CD8-positive, alpha-beta memory T cell (primary cell): ENCODE results near the gene RAE1. TPM values are rescaled to one million over a fixed set of nuclear protein-coding genes. Genes with fewer than 3 reads are reported as not detected.

Experiments
- CTCF ChIA-PET: fragments of 350-600 bp; sonication (Branson Sonifier 250); formaldehyde crosslinking; loops from one replicate; lab custom pipeline; 2021; ENCODE audit warnings: antibody characterized with exemption; lab: Charles Lee
- POLR2A ChIA-PET: fragments of 350-600 bp; sonication (Branson Sonifier 250); formaldehyde crosslinking; loops from one replicate; lab custom pipeline; 2021; ENCODE audit warnings: antibody characterized with exemption; lab: Charles Lee
- DNase-seq, 5 donors: peaks; one replicate each; pipeline versions ENCODE4 v3.0.0 to v3.0.0-alpha.2; 2020 to 2022; ENCODE audit warnings: mixed read lengths in 1 of 5
- H3K27ac ChIP-seq: one replicate; pipeline ENCODE4 v1.7.0; 2013; ENCODE audit warnings: low read depth, mild to moderate bottlenecking, low read length, moderate library complexity
- H3K27me3 ChIP-seq: 2 replicates; pipeline ENCODE4 v1.7.0; 2013; ENCODE audit warnings: low read length, mild to moderate bottlenecking; ENCODE audit not compliant: insufficient read depth, poor library complexity, severe bottlenecking
- H3K36me3 ChIP-seq: 2 replicates; pipeline ENCODE4 v1.7.0; 2013; ENCODE audit warnings: mild to moderate bottlenecking, low read length, moderate library complexity; ENCODE audit not compliant: insufficient read depth
- H3K4me1 ChIP-seq: 2 replicates; pipeline ENCODE4 v1.7.0; 2013; ENCODE audit warnings: mild to moderate bottlenecking, low read length, moderate library complexity; ENCODE audit not compliant: insufficient read depth
- H3K4me3 ChIP-seq: 2 replicates; pipeline ENCODE4 v1.7.0; 2013; ENCODE audit warnings: mild to moderate bottlenecking, low read length
- H3K9me3 ChIP-seq: 2 replicates; pipeline ENCODE4 v1.7.0; 2013; ENCODE audit warnings: mild to moderate bottlenecking, low read length
- H3K27ac Mint-ChIP-seq, 8 donors: one replicate each; pipeline ENCODE4 v1.8.0; 2020 to 2021; ENCODE audit warnings: mixed read lengths in 8 of 8, mild to moderate bottlenecking in 6 of 8, inconsistent platforms in 3 of 8, moderate library complexity in 3 of 8
- H3K27me3 Mint-ChIP-seq, 2 donors: one replicate each; pipeline ENCODE4 v1.8.0; 2020 to 2021; ENCODE audit warnings: mixed read lengths in 2 of 2, mild to moderate bottlenecking in 1 of 2, moderate library complexity in 1 of 2
- H3K36me3 Mint-ChIP-seq, 3 donors: one replicate each; pipeline ENCODE4 v1.8.0; 2020 to 2021; ENCODE audit warnings: mixed read lengths in 3 of 3, inconsistent platforms in 1 of 3, mild to moderate bottlenecking in 1 of 3
- H3K4me1 Mint-ChIP-seq, 3 donors: one replicate each; pipeline ENCODE4 v1.8.0; 2020 to 2021; ENCODE audit warnings: mixed read lengths in 3 of 3, inconsistent platforms in 1 of 3, mild to moderate bottlenecking in 1 of 3
- H3K4me3 Mint-ChIP-seq, 7 donors: one replicate each; pipeline ENCODE4 v1.8.0; 2020 to 2021; ENCODE audit warnings: mixed read lengths in 7 of 7, mild to moderate bottlenecking in 6 of 7, moderate library complexity in 4 of 7, inconsistent platforms in 2 of 7
- H3K9me3 Mint-ChIP-seq, 5 donors: one replicate each; pipeline ENCODE4 v1.8.0; 2020 to 2022; ENCODE audit warnings: mixed read lengths in 5 of 5, mild to moderate bottlenecking in 3 of 5, moderate library complexity in 2 of 5, inconsistent platforms in 1 of 5
- polyA plus RNA-seq: library from polyadenylated mRNA; unstranded; fragments of 300-500 nt; fragmentation: Illumina TruSeq; gene quantifications from one replicate; pipeline ENCODE4 v1.2.3, GENCODE V29; 2021
- total RNA-seq, 2 experiments: library from RNA; stranded (reverse); gene quantifications; one replicate each; pipeline ENCODE4 v1.2.3, GENCODE V29; 2021

Gene RAE1
- total and polyA plus RNA-seq, 3 experiments from 2014 or later, result 40.7 to 52.8 (median 50.2) TPM

DNA sequence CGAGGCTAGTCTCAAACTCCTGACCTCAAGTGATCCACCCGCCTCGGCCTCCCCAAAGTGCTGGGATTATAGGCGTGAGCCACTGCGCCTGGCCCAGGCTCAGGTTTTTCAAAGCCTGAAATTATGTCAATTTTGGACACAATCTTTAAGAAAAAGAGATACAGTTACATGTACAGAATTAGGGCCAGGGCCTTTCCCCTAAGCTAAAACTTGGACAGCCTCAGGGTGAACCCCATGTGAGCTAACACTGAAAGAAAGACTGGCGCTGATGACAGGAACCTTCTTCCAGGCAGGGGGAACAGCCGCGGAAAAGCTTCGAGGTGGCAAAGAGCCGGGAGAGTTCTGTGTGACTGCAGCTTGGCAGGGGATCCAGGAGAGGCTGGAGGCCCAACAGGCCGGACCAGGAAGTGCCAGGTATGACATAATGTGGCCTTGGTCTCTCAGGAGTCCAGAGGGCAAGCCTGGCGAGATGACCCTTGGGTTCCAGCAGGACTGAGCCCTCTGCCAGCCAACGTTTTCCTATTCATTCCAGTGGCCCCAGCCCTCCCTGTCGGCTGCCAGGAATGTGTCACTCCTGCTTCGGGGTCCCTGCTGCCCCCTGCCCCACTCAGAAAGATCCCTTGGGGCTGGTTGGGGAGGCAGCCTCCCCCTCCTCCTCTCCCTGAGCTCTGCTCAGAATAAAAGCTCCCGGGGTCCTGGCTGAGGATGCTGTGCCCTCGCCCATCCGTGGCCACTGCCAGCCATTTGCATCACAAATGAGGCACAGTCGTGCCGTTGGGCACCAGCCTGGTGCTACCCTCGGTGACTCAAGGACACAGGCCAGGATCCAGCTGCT is 77.5 kb downstream of the RAE1 start:
- POLR2A ChIA-PET, result interaction anchor here (0.8 to 1.0 kb wide), 2 partner anchors 30 to 40 kb away, joined by 3 read pairs; no protein-coding TSS in a partner anchor
- peaks cover 34 to 67% (median 54%) of the 10 kb centered on the region in 3 donors for H3K4me1 Mint-ChIP-seq

More for the DNA sequence above, 77.5 kb downstream of the RAE1 start:
- no peaks in the 10 kb centered on the region for H3K27me3 Mint-ChIP-seq
- no peak overlapping the region for H3K27ac Mint-ChIP-seq
- CTCF ChIA-PET, result interaction anchor here (0.9 to 8.1 kb wide), 5 partner anchors 9 to 47 kb away, joined by 3 to 67 read pairs (median 4); no protein-coding TSS in a partner anchor
- no peaks in the 10 kb centered on the region for H3K36me3 Mint-ChIP-seq
- no peak for DNase-seq
- Histone ChIP-seq H3K36me3 (no peaks in the 10 kb centered on the region), H3K4me1 (peaks cover 42% of the 10 kb centered on the region), H3K4me3 (no peak overlapping the region), H3K9me3 (no peaks in the 10 kb centered on the region), H3K27ac (no peak overlapping the region), H3K27me3 (no peaks in the 10 kb centered on the region)
- no peaks in the 10 kb centered on the region for H3K9me3 Mint-ChIP-seq
- H3K4me3 Mint-ChIP-seq, result no peak overlapping the region

Other genes starting within 250 kb of the RAE1 start
- gene BMP7, start 84.6 kb upstream of the RAE1 start, total RNA-seq, result not detected
- gene BMP7, start 84.6 kb upstream of the RAE1 start, polyA plus RNA-seq, result not detected
- not detected for gene SPO11, start 21.5 kb upstream of the RAE1 start, total RNA-seq
- gene SPO11, start 21.5 kb upstream of the RAE1 start, polyA plus RNA-seq, result not detected
- gene RBM38, start 40.1 kb downstream of the RAE1 start, total RNA-seq, result 100 to 1,000 TPM; 101 to 107 TPM
- 94.4 TPM for gene RBM38, start 40.1 kb downstream of the RAE1 start, polyA plus RNA-seq
- gene CTCFL, start 173.9 kb downstream of the RAE1 start, total RNA-seq, result not detected
- not detected for gene CTCFL, start 173.9 kb downstream of the RAE1 start, polyA plus RNA-seq
- gene PCK1, start 209.9 kb downstream of the RAE1 start, total RNA-seq, result not detected
- not detected for gene PCK1, start 209.9 kb downstream of the RAE1 start, polyA plus RNA-seq